ENCODE measurements around the gene CTNNA3.
"Not testable (repeated sequence)": the region's sequence is repeated elsewhere in the genome, so short reads cannot be mapped to it uniquely, and the experiment has no call there.

Gene CTNNA3

GRCh38 chr10:66335753-66336152, 1360.2 kb downstream of the CTNNA3 start:
- DNase-seq = not testable (repeated sequence)

GRCh38 chr10:66329147-66329546, 1366.8 kb downstream of the CTNNA3 start:
- DNase-seq = no peak

- no peak for DNase-seq
Observed at GRCh38 chr10:66326876-66327275, 1369.1 kb downstream of the CTNNA3 start.

- DNase-seq = no peak
Observed at GRCh38 chr10:66322777-66323176, 1373.2 kb downstream of the CTNNA3 start.

GRCh38 chr10:66321723-66322665, 1374.0 kb downstream of the CTNNA3 start:
- DNase-seq = no peak

GRCh38 chr10:66318761-66319160, 1377.2 kb downstream of the CTNNA3 start:
- DNase-seq = no peak

GRCh38 chr10:66307826-66308225, 1388.2 kb downstream of the CTNNA3 start:
- no peak for DNase-seq

- DNase-seq = no peak
Observed at GRCh38 chr10:66301078-66301477, 1394.9 kb downstream of the CTNNA3 start.

- DNase-seq = no peak
Observed at GRCh38 chr10:66295602-66296001, 1400.4 kb downstream of the CTNNA3 start.

GRCh38 chr10:66294538-66294937, 1401.5 kb downstream of the CTNNA3 start:
- DNase-seq = no peak

GRCh38 chr10:66292922-66293321, 1403.1 kb downstream of the CTNNA3 start:
- no peak for DNase-seq

GRCh38 chr10:66292456-66292855, 1403.5 kb downstream of the CTNNA3 start:
- DNase-seq = no peak

GRCh38 chr10:66291133-66291532, 1404.9 kb downstream of the CTNNA3 start:
- no peak for DNase-seq

- no peak for DNase-seq
Observed at GRCh38 chr10:66284621-66285020, 1411.4 kb downstream of the CTNNA3 start.

- DNase-seq = no peak
Observed at GRCh38 chr10:66283874-66284464, 1412.0 kb downstream of the CTNNA3 start.

- DNase-seq = no peak
Observed at GRCh38 chr10:66283064-66283463, 1412.9 kb downstream of the CTNNA3 start.

GRCh38 chr10:66281327-66281726, 1414.7 kb downstream of the CTNNA3 start:
- no peak for DNase-seq

- no peak for DNase-seq
Observed at GRCh38 chr10:66277481-66277880, 1418.5 kb downstream of the CTNNA3 start.

GRCh38 chr10:66273966-66274519, 1422.0 kb downstream of the CTNNA3 start:
- no peak for DNase-seq

- DNase-seq = no peak
Observed at GRCh38 chr10:66265398-66265797, 1430.6 kb downstream of the CTNNA3 start.

GRCh38 chr10:66259836-66260235, 1436.2 kb downstream of the CTNNA3 start:
- no peak for DNase-seq

- DNase-seq = no peak
Observed at GRCh38 chr10:66258693-66259092, 1437.3 kb downstream of the CTNNA3 start.

- no peak for DNase-seq
Observed at GRCh38 chr10:66257801-66258200, 1438.2 kb downstream of the CTNNA3 start.

GRCh38 chr10:66252986-66253385, 1443.0 kb downstream of the CTNNA3 start:
- no peak for DNase-seq
